ENCODE results near the gene RGS3. TPM values are rescaled to one million over a fixed set of nuclear protein-coding genes. Genes with fewer than 3 reads are reported as not detected.
A peak's percentile ranks its signal among the peaks of the same experiment; 100 is the strongest.

Gene RGS3
- total RNA-seq, 2 experiments from 2014 or later = 51.0 to 51.5 TPM

- H3K27me3 Mint-ChIP-seq = no peaks in the 10 kb centered on the region
- H3K4me1 Mint-ChIP-seq (ENCODE audit: low read depth) = peaks cover 14% of the 10 kb centered on the region
- no peak for ATAC-seq
- intact Hi-C loops (cut with micrococcal nuclease) = no loop called here
- ChIA-PET CTCF (interaction anchor here (10.4 to 27.7 kb wide), 2 partner anchors 8 to 55 kb away, joined by 97 to 621 read pairs; no protein-coding TSS in a partner anchor), POLR2A (interaction anchor here (0.7 to 1.6 kb wide), 2 partner anchors 25 to 87 kb away, joined by 3 to 5 read pairs; no protein-coding TSS in a partner anchor)
- DNase-seq = no peak
- H3K4me3 Mint-ChIP-seq = no peak overlapping the region
- H3K9me3 Mint-ChIP-seq = no peaks in the 10 kb centered on the region
- H3K27ac Mint-ChIP-seq = no peak overlapping the region
- no peak for TF ChIP-seq CTCF (IDR thresholded peaks at IDR 0.05)
- H3K36me3 Mint-ChIP-seq (ENCODE audit: low read depth) = peaks cover 18% of the 10 kb centered on the region
These were observed 136.1 kb downstream of the RGS3 start for GRCh38 chr9:113599646-113600022.

- H3K4me3 Mint-ChIP-seq = no peak overlapping the region
- no peaks in the 10 kb centered on the region for H3K27me3 Mint-ChIP-seq
- no peaks in the 10 kb centered on the region for H3K9me3 Mint-ChIP-seq
- no peak for TF ChIP-seq CTCF (IDR thresholded peaks at IDR 0.05)
- H3K4me1 Mint-ChIP-seq (ENCODE audit: low read depth) = peaks cover 14% of the 10 kb centered on the region
- no peak for ATAC-seq
- intact Hi-C loops (cut with micrococcal nuclease) = no loop called here
- no peak for DNase-seq
- H3K27ac Mint-ChIP-seq = no peak overlapping the region
- POLR2A ChIA-PET = interaction anchor here (0.5 to 2.3 kb wide), 6 partner anchors 11 to 151 kb away, joined by 3 to 6 read pairs (median 4); no protein-coding TSS in a partner anchor
- H3K36me3 Mint-ChIP-seq (ENCODE audit: low read depth) = peaks cover 14% of the 10 kb centered on the region
- CTCF ChIA-PET = interaction anchor here (1.0 to 27.7 kb wide), 5 partner anchors 9 to 199 kb away, joined by 3 to 621 read pairs (median 5); partner anchors contain the start of gene ALAD
These were observed 136.7 kb downstream of the RGS3 start for GRCh38 chr9:113600023-113600823.

GRCh38 chr9:113600871-113601614 is 137.5 kb downstream of the RGS3 start:
- Mint-ChIP-seq H3K27me3 (no peaks in the 10 kb centered on the region), H3K4me3 (no peak overlapping the region), H3K27ac (no peak overlapping the region), H3K36me3 (ENCODE audit: low read depth) (peaks cover 10% of the 10 kb centered on the region), H3K4me1 (ENCODE audit: low read depth) (peaks cover 14% of the 10 kb centered on the region), H3K9me3 (no peaks in the 10 kb centered on the region)
- intact Hi-C loops (cut with micrococcal nuclease) = no loop called here
- POLR2A ChIA-PET = interaction anchor here (0.5 to 2.3 kb wide), 6 partner anchors 12 to 152 kb away, joined by 3 to 7 read pairs (median 5); no protein-coding TSS in a partner anchor
- TF ChIP-seq CTCF (IDR thresholded peaks at IDR 0.05) = no peak
- DNase-seq = no peak
- ATAC-seq = no peak
- CTCF ChIA-PET = interaction anchor here (1.0 to 27.7 kb wide), 5 partner anchors 10 to 200 kb away, joined by 3 to 621 read pairs (median 5); partner anchors contain the start of gene ALAD

- TF ChIP-seq CTCF (IDR thresholded peaks at IDR 0.05) = no peak
- no peaks in the 10 kb centered on the region for H3K27me3 Mint-ChIP-seq
- intact Hi-C loops (cut with micrococcal nuclease) = no loop called here
- H3K36me3 Mint-ChIP-seq (ENCODE audit: low read depth) = peaks cover 5% of the 10 kb centered on the region
- DNase-seq (no peak), ATAC-seq (no peak)
- no peak overlapping the region for H3K4me3 Mint-ChIP-seq
- ChIA-PET CTCF (interaction anchor here (1.0 to 27.7 kb wide), 8 partner anchors 10 to 200 kb away, joined by 3 to 621 read pairs (median 4); partner anchors contain the start of gene ALAD), POLR2A (interaction anchor here (0.6 to 2.3 kb wide), 6 partner anchors 11 to 82 kb away, joined by 3 to 7 read pairs (median 5); no protein-coding TSS in a partner anchor)
- peaks cover 14% of the 10 kb centered on the region for H3K4me1 Mint-ChIP-seq (ENCODE audit: low read depth)
- H3K9me3 Mint-ChIP-seq = no peaks in the 10 kb centered on the region
- H3K27ac Mint-ChIP-seq = peak overlapping the region; percentile 78
These were observed 138.1 kb downstream of the RGS3 start for GRCh38 chr9:113601656-113602055.

All from activated CD8-positive, alpha-beta T cell treated with anti-CD3 and anti-CD28 coated beads for 36 hours (primary cell).